HTERT RPE-1 (cell line): ENCODE measurements around the gene DLGAP1.
"Not testable (repeated sequence)": the region's sequence is repeated elsewhere in the genome, so short reads cannot be mapped to it uniquely, and the experiment has no call there.

Experiments
- in situ Hi-C: fragments of 300-500 bp; cut with MboI; formaldehyde crosslinking; loops from 4 replicates; pipeline ENCODE4 v1.14.3; 2020; ENCODE audit warnings: low sequenced_read_pairs

The DLGAP1 gene

GRCh38 chr18:3619746-3620145 lies 835.4 kb downstream of the DLGAP1 start:
- in situ Hi-C loops, result no loop called here

GRCh38 chr18:3619222-3619621 lies 835.9 kb downstream of the DLGAP1 start:
- in situ Hi-C loops, result no loop called here

GRCh38 chr18:3616744-3617143 lies 838.4 kb downstream of the DLGAP1 start:
- in situ Hi-C loops, result no loop called here

GRCh38 chr18:3616142-3616541 lies 839.0 kb downstream of the DLGAP1 start:
- in situ Hi-C loops, result no loop called here

- in situ Hi-C loops, result no loop called here
These were observed 839.6 kb downstream of the DLGAP1 start for GRCh38 chr18:3615374-3615985.

GRCh38 chr18:3612315-3612714 lies 842.8 kb downstream of the DLGAP1 start:
- in situ Hi-C loops, result no loop called here

GRCh38 chr18:3611313-3612090 lies 843.6 kb downstream of the DLGAP1 start:
- in situ Hi-C loops, result no loop called here

- in situ Hi-C loops, result no loop called here
These were observed 844.3 kb downstream of the DLGAP1 start for GRCh38 chr18:3610813-3611212.

GRCh38 chr18:3610188-3610708 lies 844.9 kb downstream of the DLGAP1 start:
- in situ Hi-C loops, result no loop called here

- in situ Hi-C loops, result no loop called here
These were observed 846.6 kb downstream of the DLGAP1 start for GRCh38 chr18:3608488-3608887.

- in situ Hi-C loops, result not testable (repeated sequence)
These were observed 847.0 kb downstream of the DLGAP1 start for GRCh38 chr18:3608099-3608453.

- in situ Hi-C loops, result no loop called here
These were observed 847.6 kb downstream of the DLGAP1 start for GRCh38 chr18:3607309-3608098.

GRCh38 chr18:3606863-3607262 lies 848.2 kb downstream of the DLGAP1 start:
- in situ Hi-C loops, result not testable (repeated sequence)

- in situ Hi-C loops, result no loop called here
These were observed 849.1 kb downstream of the DLGAP1 start for GRCh38 chr18:3605954-3606443.

GRCh38 chr18:3605486-3605952 lies 849.6 kb downstream of the DLGAP1 start:
- in situ Hi-C loops, result no loop called here

- in situ Hi-C loops, result no loop called here
These were observed 850.4 kb downstream of the DLGAP1 start for GRCh38 chr18:3604498-3605408.

- in situ Hi-C loops, result no loop called here
These were observed 850.9 kb downstream of the DLGAP1 start for GRCh38 chr18:3604235-3604497.

GRCh38 chr18:3603421-3604234 lies 851.5 kb downstream of the DLGAP1 start:
- in situ Hi-C loops, result no loop called here

- in situ Hi-C loops, result not testable (repeated sequence)
These were observed 853.9 kb downstream of the DLGAP1 start for GRCh38 chr18:3601106-3601755.
